IMR-90 (cell line): ENCODE measurements around the gene MALT1. TPM values are rescaled to one million over a fixed set of nuclear protein-coding genes. Genes with fewer than 3 reads are reported as not detected.

Source experiments
- ATAC-seq: fragments of 200-7000 bp; cut with Tn5 transposase; 2 replicates; pipeline ENCODE4 v1.9.1; 2020; ENCODE audit warnings: low read depth, mild to moderate bottlenecking, moderate library complexity
- BruUV-seq: library from RNA; stranded (reverse); fragments of 400-500 nt; replicated peaks from 2 replicates; lab custom pipeline; 2021; lab: Mats Ljungman, UMichigan
- CTCF ChIA-PET: fragments of 300-600 bp; formaldehyde crosslinking; extraction: SDS; loops from one replicate; lab custom pipeline; 2021; ENCODE audit warnings: antibody characterized with exemption; lab: Yijun Ruan, JAX
- POLR2A ChIA-PET: fragments of 300-600 bp; sonication (Branson Sonifier 250); formaldehyde crosslinking; loops from one replicate; lab custom pipeline; 2022; ENCODE audit warnings: antibody characterized with exemption; ENCODE audit not compliant: unreplicated experiment; lab: Charles Lee
- DNase-seq: peaks from one replicate; pipeline ENCODE4 v3.0.0; 2013
- H2AFZ ChIP-seq: replicated peaks from 2 replicates; pipeline ENCODE3; 2013; ENCODE audit warnings: low read length, mild to moderate bottlenecking; ENCODE audit not compliant: poor library complexity
- H2AK5ac ChIP-seq: 2 replicates; pipeline ENCODE4 v1.6.1; 2013; ENCODE audit warnings: low read depth, low read length, inconsistent platforms
- H2AK9ac ChIP-seq: replicated peaks from 2 replicates; pipeline ENCODE3; 2013; ENCODE audit warnings: mild to moderate bottlenecking, low read depth, low read length, moderate library complexity; ENCODE audit not compliant: poor library complexity
- H2BK120ac ChIP-seq: 2 replicates; pipeline ENCODE4 v1.6.1; 2013; ENCODE audit warnings: low read depth, low read length, inconsistent platforms
- H2BK15ac ChIP-seq: 3 replicates; pipeline ENCODE4 v1.6.1; 2013; ENCODE audit warnings: low read depth, low read length, inconsistent platforms
- H2BK20ac ChIP-seq: 2 replicates; pipeline ENCODE4 v1.6.1; 2013; ENCODE audit warnings: low read depth, mild to moderate bottlenecking, inconsistent platforms, low read length, moderate library complexity
- H2BK5ac ChIP-seq: 2 replicates; pipeline ENCODE4 v1.6.1; 2013; ENCODE audit warnings: mild to moderate bottlenecking, low read depth, low read length, inconsistent platforms; ENCODE audit not compliant: poor library complexity, severe bottlenecking
- H3K14ac ChIP-seq: replicated peaks from 2 replicates; pipeline ENCODE4 v1.6.1; 2013; ENCODE audit warnings: low read depth, low read length, inconsistent platforms
- H3K18ac ChIP-seq: 2 replicates; pipeline ENCODE4 v1.6.1; 2013; ENCODE audit warnings: low read depth, low read length, control low read depth
- H3K23ac ChIP-seq: 2 replicates; pipeline ENCODE4 v1.6.1; 2013; ENCODE audit warnings: low read depth, low read length, inconsistent platforms
- H3K27ac ChIP-seq: 2 replicates; pipeline ENCODE4 v1.5.1; 2013; ENCODE audit warnings: mild to moderate bottlenecking, control low read depth, low read length; ENCODE audit not compliant: insufficient read depth
- H3K27me3 ChIP-seq: 2 replicates; pipeline ENCODE4 v1.6.1; 2013; ENCODE audit warnings: low read length; ENCODE audit not compliant: control insufficient read depth, insufficient read depth
- H3K36me3 ChIP-seq: 2 replicates; pipeline ENCODE4 v1.6.1; 2013; ENCODE audit warnings: low read length, mixed read lengths; ENCODE audit not compliant: control insufficient read depth, insufficient read depth
- H3K4ac ChIP-seq: 2 replicates; pipeline ENCODE4 v1.6.1; 2013; ENCODE audit warnings: low read depth, low read length, inconsistent platforms
- H3K4me1 ChIP-seq: 2 replicates; pipeline ENCODE4 v1.6.1; 2013; ENCODE audit warnings: low read length, mixed read lengths; ENCODE audit not compliant: control insufficient read depth, insufficient read depth
- H3K4me2 ChIP-seq: 2 replicates; pipeline ENCODE4 v1.6.1; 2013; ENCODE audit warnings: low read depth, mild to moderate bottlenecking, control low read depth, low read length, moderate library complexity
- H3K4me3 ChIP-seq: 2 replicates; pipeline ENCODE4 v1.5.1; 2013; ENCODE audit warnings: low read depth, mild to moderate bottlenecking, control low read depth, low read length, moderate library complexity; ENCODE audit not compliant: insufficient read depth
- H3K56ac ChIP-seq: 2 replicates; pipeline ENCODE4 v1.6.1; 2013; ENCODE audit warnings: low read length, inconsistent platforms; ENCODE audit not compliant: insufficient read depth; ENCODE audit errors: extremely low read depth
- H3K79me1 ChIP-seq, 2 experiments: 2 replicates each; pipeline ENCODE4 v1.6.1; 2013; ENCODE audit warnings: low read length in 2 of 2, inconsistent platforms in 1 of 2, low read depth in 1 of 2
- H3K9ac ChIP-seq: 2 replicates; pipeline ENCODE4 v1.6.1; 2013; ENCODE audit warnings: low read depth, low read length, control low read depth
- H3K9me1 ChIP-seq: 2 replicates; pipeline ENCODE4 v1.6.1; 2013; ENCODE audit warnings: low read length, inconsistent platforms; ENCODE audit not compliant: insufficient read depth
- H3K9me3 ChIP-seq: 2 replicates; pipeline ENCODE4 v1.6.1; 2013; ENCODE audit warnings: low read length; ENCODE audit not compliant: control insufficient read depth, insufficient read depth
- H4K20me1 ChIP-seq: 2 replicates; pipeline ENCODE4 v1.6.1; 2013; ENCODE audit warnings: low read length, inconsistent platforms; ENCODE audit not compliant: insufficient read depth
- H4K5ac ChIP-seq: 2 replicates; pipeline ENCODE4 v1.6.1; 2013; ENCODE audit warnings: mild to moderate bottlenecking, low read depth, low read length, control low read depth
- H4K8ac ChIP-seq, 2 experiments: 2 replicates each; pipeline ENCODE4 v1.6.1; 2013; ENCODE audit warnings: low read depth in 2 of 2, low read length in 2 of 2, control low read depth in 1 of 2, inconsistent platforms in 1 of 2
- H4K91ac ChIP-seq: 2 replicates; pipeline ENCODE4 v1.6.1; 2013; ENCODE audit warnings: low read depth, low read length, inconsistent platforms; ENCODE audit not compliant: insufficient read depth
- CEBPB ChIP-seq: IDR thresholded peaks from 2 replicates; pipeline ENCODE4 v1.6.1; 2012; ENCODE audit warnings: low read depth, low read length, improper control_type of control experiment
- MAZ ChIP-seq: IDR thresholded peaks from 2 replicates; pipeline ENCODE4 v1.6.1; 2012; ENCODE audit warnings: low read depth, mild to moderate bottlenecking, low read length, improper control_type of control experiment, moderate library complexity, borderline replicate concordance
- POLR2A ChIP-seq: IDR thresholded peaks from 2 replicates; pipeline ENCODE4 v1.6.1; 2012; ENCODE audit warnings: mild to moderate bottlenecking, low read depth, low read length
- RAD21 ChIP-seq: IDR thresholded peaks from 2 replicates; pipeline ENCODE4 v1.6.1; 2012; ENCODE audit warnings: low read length, improper control_type of control experiment
- RCOR1 ChIP-seq: IDR thresholded peaks from 2 replicates; pipeline ENCODE4 v1.6.1; 2012; ENCODE audit warnings: mild to moderate bottlenecking, low read length, improper control_type of control experiment; ENCODE audit not compliant: insufficient replicate concordance
- RFX5 ChIP-seq: IDR thresholded peaks from 2 replicates; pipeline ENCODE4 v1.8.0; 2012; ENCODE audit warnings: low read depth, mild to moderate bottlenecking, low read length, moderate library complexity
- WGBS, 2 experiments: methylation state at CpG; one replicate each; pipeline versions ENCODE4 v1.1.5 to v1.1.7; 2013; ENCODE audit warnings: missing lambda C conversion rate in 2 of 2; ENCODE audit not compliant: insufficient read length in 1 of 2; ENCODE audit errors: extremely low coverage in 2 of 2; 5-methylcytosine and 5-hydroxymethylcytosine counted together
- dilution Hi-C: fragments of 300-500 bp; cut with HindIII; formaldehyde crosslinking; loops from one replicate; pipeline ENCODE4 v1.14.3; 2018; ENCODE audit warnings: low sequenced_read_pairs; ENCODE audit not compliant: unreplicated experiment
- in situ Hi-C: fragments of 300-500 bp; cut with MboI; formaldehyde crosslinking; loops from 3 replicates; pipeline ENCODE4 v1.14.3; 2019; ENCODE audit warnings: low sequenced_read_pairs, inconsistent platforms, mixed read lengths
- intact Hi-C: fragments of 100-400 bp; cut with micrococcal nuclease; formaldehyde crosslinking; loops from 2 replicates; pipeline ENCODE4 v1.10.0; 2022
- polyA plus RNA-seq, 3 experiments: library from polyadenylated mRNA; depleted of rRNA; stranded (reverse); fragments of >200 nt; gene quantifications; 2 replicates each; pipeline ENCODE4 v1.2.3, GENCODE V29; 2012; ENCODE audit warnings: low replicate concordance in 1 of 3
- total RNA-seq: library from RNA; depleted of rRNA; stranded (reverse); fragments of >200 nt; gene quantifications from 2 replicates; pipeline ENCODE4 v1.2.3, GENCODE V29; 2012
- TF ChIP-seq, protein P1 (sequence below): fragments of 150-350 bp; IDR thresholded peaks from 2 replicates; pipeline ENCODE4 v1.6.1; 2016; ENCODE audit warnings: low read depth, mild to moderate bottlenecking, low read length, moderate library complexity, borderline replicate concordance

MALT1 gene
- total and polyA plus RNA-seq, 2 of the 4 experiments (the other 2 are of a cell fraction) = 8.3 to 25.3 TPM

GRCh38 chr18:58670404-58671110 is 708 bp upstream of the MALT1 start:
- peak overlapping the region; percentile 56 for H4K91ac ChIP-seq
- peak overlapping the region; percentile 44 for H3K27ac ChIP-seq
- no peaks in the 10 kb centered on the region for H3K27me3 ChIP-seq
- peak overlapping the region; percentile 92 for H2AFZ ChIP-seq
- H3K4me2 ChIP-seq = peak overlapping the region; percentile 94
- ATAC-seq (no peak), DNase-seq (peak; percentile 31)
- peak overlapping the region; percentile 56 for H3K4me3 ChIP-seq
- no peak overlapping the region for H4K5ac ChIP-seq
- no peak overlapping the region for H2BK20ac ChIP-seq
- peaks cover 12% of the 10 kb centered on the region for H3K9me1 ChIP-seq
- H3K23ac ChIP-seq = peak overlapping the region; percentile 57
- no peak for TF ChIP-seq POLR2A
- TF ChIP-seq, protein P1, sequence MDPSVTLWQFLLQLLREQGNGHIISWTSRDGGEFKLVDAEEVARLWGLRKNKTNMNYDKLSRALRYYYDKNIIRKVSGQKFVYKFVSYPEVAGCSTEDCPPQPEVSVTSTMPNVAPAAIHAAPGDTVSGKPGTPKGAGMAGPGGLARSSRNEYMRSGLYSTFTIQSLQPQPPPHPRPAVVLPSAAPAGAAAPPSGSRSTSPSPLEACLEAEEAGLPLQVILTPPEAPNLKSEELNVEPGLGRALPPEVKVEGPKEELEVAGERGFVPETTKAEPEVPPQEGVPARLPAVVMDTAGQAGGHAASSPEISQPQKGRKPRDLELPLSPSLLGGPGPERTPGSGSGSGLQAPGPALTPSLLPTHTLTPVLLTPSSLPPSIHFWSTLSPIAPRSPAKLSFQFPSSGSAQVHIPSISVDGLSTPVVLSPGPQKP = no peak
- TF ChIP-seq MAZ = no peak
- no peak for TF ChIP-seq RAD21
- no peak for TF ChIP-seq RCOR1
- TF ChIP-seq RFX5 = no peak
- TF ChIP-seq CEBPB = no peak
- peaks cover 19 to 39% of the 10 kb centered on the region in 2 experiments for H3K79me1 ChIP-seq
- ChIA-PET CTCF (interaction anchor here (0.8 kb wide), 1 partner anchor 23 kb away, joined by 3 read pairs; no protein-coding TSS in a partner anchor), POLR2A (interaction anchor here (0.7 to 1.0 kb wide), 2 partner anchors 16 to 75 kb away, joined by 4 to 13 read pairs; no protein-coding TSS in a partner anchor)
- peak overlapping the region; percentile 48 for H2AK5ac ChIP-seq
- peak overlapping the region; percentile 12 for H2AK9ac ChIP-seq
- peak overlapping the region; percentile 20; the same call in 2 of the 3 replicates for H2BK15ac ChIP-seq
- H3K14ac ChIP-seq = peak overlapping the region; percentile 23; the same call in 1 of the 2 replicates
- H4K20me1 ChIP-seq = peaks cover 17% of the 10 kb centered on the region
- H3K4me1 ChIP-seq = peaks cover 15% of the 10 kb centered on the region
- H2BK120ac ChIP-seq = peak overlapping the region; percentile 57
- BruUV-seq = TSS peak; percentile 62
- WGBS, 2 experiments = 15% methylated on average over 4 of the region's 27 CpGs; no CpG with 5 or more reads in 1 of the 2 experiments
- in situ Hi-C loops = loop anchor here (5.0 kb wide), 1 partner anchor 88 kb away; no protein-coding TSS in a partner anchor
- H3K9me3 ChIP-seq = no peaks in the 10 kb centered on the region
- peak overlapping the region; percentile 72 for H3K56ac ChIP-seq
- dilution Hi-C loops = no loop called here
- H2BK5ac ChIP-seq = peak overlapping the region; percentile 27
- no peaks in the 10 kb centered on the region for H3K36me3 ChIP-seq
- intact Hi-C loops = loop anchor here (1.0 to 2.0 kb wide), 3 partner anchors 90 to 142 kb away; no protein-coding TSS in a partner anchor
- H3K18ac ChIP-seq = no peak overlapping the region
- peak overlapping the region; percentile 57 for H3K9ac ChIP-seq
- peak overlapping the region; percentile 12 to 55; a peak in 3 of 4 replicates for H4K8ac ChIP-seq
- H3K4ac ChIP-seq = peak overlapping the region; percentile 22
